ENCODE data around the gene F13A1.
A peak's percentile ranks its signal among the peaks of the same experiment; 100 is the strongest.
"Not testable (repeated sequence)": the region's sequence is repeated elsewhere in the genome, so short reads cannot be mapped to it uniquely, and the experiment has no call there.

The F13A1 gene

GRCh38 chr6:6317825-6318733 is 2.4 kb downstream of the F13A1 start:
- DNase-seq (ENCODE audit: low read depth in 2 of 2), result no peak

GRCh38 chr6:6317386-6317785 is 3.1 kb downstream of the F13A1 start:
- no peak for DNase-seq (ENCODE audit: low read depth in 2 of 2)

GRCh38 chr6:6315660-6316059 is 4.8 kb downstream of the F13A1 start:
- peak; percentile 10 to 28 for DNase-seq (ENCODE audit: low read depth in 2 of 2)

GRCh38 chr6:6314596-6314995 is 5.9 kb downstream of the F13A1 start:
- no peak for DNase-seq (ENCODE audit: low read depth in 2 of 2)

- no peak for DNase-seq (ENCODE audit: low read depth in 2 of 2)
Observed at GRCh38 chr6:6312901-6313441, 7.5 kb downstream of the F13A1 start.

- no peak for DNase-seq (ENCODE audit: low read depth in 2 of 2)
Observed at GRCh38 chr6:6305575-6305974, 14.9 kb downstream of the F13A1 start.

- not testable (repeated sequence) for DNase-seq (ENCODE audit: low read depth in 2 of 2)
Observed at GRCh38 chr6:6300383-6300782, 20.1 kb downstream of the F13A1 start.

GRCh38 chr6:6293317-6293716 is 27.1 kb downstream of the F13A1 start:
- DNase-seq (ENCODE audit: low read depth in 2 of 2), result no peak

GRCh38 chr6:6287415-6287814 is 33.0 kb downstream of the F13A1 start:
- DNase-seq (ENCODE audit: low read depth in 2 of 2), result no peak

GRCh38 chr6:6285679-6286078 is 34.8 kb downstream of the F13A1 start:
- no peak for DNase-seq (ENCODE audit: low read depth in 2 of 2)

- DNase-seq (ENCODE audit: low read depth in 2 of 2), result no peak
Observed at GRCh38 chr6:6284221-6284966, 36.1 kb downstream of the F13A1 start.

GRCh38 chr6:6283746-6284145 is 36.7 kb downstream of the F13A1 start:
- DNase-seq (ENCODE audit: low read depth in 2 of 2), result no peak

- no peak for DNase-seq (ENCODE audit: low read depth in 2 of 2)
Observed at GRCh38 chr6:6282716-6283115, 37.7 kb downstream of the F13A1 start.

- DNase-seq (ENCODE audit: low read depth in 2 of 2), result no peak
Observed at GRCh38 chr6:6277413-6277812, 43.0 kb downstream of the F13A1 start.

- DNase-seq (ENCODE audit: low read depth in 2 of 2), result no peak
Observed at GRCh38 chr6:6270948-6271535, 49.4 kb downstream of the F13A1 start.

GRCh38 chr6:6260196-6260722 is 60.2 kb downstream of the F13A1 start:
- DNase-seq (ENCODE audit: low read depth in 2 of 2), result no peak

GRCh38 chr6:6256886-6257285 is 63.6 kb downstream of the F13A1 start:
- DNase-seq (ENCODE audit: low read depth in 2 of 2), result no peak

GRCh38 chr6:6256259-6256658 is 64.2 kb downstream of the F13A1 start:
- no peak for DNase-seq (ENCODE audit: low read depth in 2 of 2)

- DNase-seq (ENCODE audit: low read depth in 2 of 2), result no peak
Observed at GRCh38 chr6:6251555-6252280, 68.7 kb downstream of the F13A1 start.

GRCh38 chr6:6248651-6249050 is 71.8 kb downstream of the F13A1 start:
- DNase-seq (ENCODE audit: low read depth in 2 of 2), result no peak

GRCh38 chr6:6246544-6246943 is 73.9 kb downstream of the F13A1 start:
- no peak for DNase-seq (ENCODE audit: low read depth in 2 of 2)

Data from stimulated activated CD4-positive, alpha-beta T cell treated with anti-CD3 and anti-CD28 coated beads, Interleukin-12 subunit alpha, Interleukin-12 subunit beta, amount 100 ng/mL, for 24 hours (primary cell).